ENCODE measurements around the gene SEC63.
"Not testable (repeated sequence)": the region's sequence is repeated elsewhere in the genome, so short reads cannot be mapped to it uniquely, and the experiment has no call there.

DNA sequence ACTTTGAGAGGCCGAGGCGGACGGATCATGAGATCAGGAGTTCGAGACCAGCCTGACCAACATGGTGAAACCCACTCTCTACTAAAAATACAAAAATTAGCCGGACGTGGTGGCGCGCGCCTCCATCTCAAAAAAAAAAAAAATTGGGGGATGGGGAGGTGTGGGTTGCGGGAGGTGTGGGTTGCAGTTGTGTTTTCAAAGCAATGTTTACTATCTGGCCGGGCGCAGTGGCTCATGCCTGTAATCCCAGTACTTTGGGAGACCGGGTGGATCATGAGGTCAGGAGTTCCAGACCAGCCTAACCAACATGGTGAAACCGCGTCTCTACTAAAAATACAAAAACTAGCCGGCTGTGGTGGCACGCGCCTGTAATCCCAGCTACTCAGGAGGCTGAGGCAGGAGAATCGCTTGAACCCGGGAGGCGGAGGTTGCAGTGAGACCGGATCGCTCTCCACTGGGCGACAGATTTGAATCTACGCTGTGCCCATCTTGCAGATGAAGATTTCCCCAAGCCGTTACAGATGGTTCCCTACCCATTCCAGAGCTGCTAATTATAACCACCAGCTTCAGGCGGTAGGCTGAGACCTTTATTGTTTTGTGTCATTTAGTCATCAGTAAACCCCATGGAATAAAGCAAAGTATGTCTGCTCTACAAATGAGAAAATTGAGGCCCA is 818 bp upstream of the SEC63 start:
- TF ChIP-seq POLR2AphosphoS5 (IDR thresholded peaks at IDR 0.05) = not testable (repeated sequence)
- TF ChIP-seq, protein P1, sequence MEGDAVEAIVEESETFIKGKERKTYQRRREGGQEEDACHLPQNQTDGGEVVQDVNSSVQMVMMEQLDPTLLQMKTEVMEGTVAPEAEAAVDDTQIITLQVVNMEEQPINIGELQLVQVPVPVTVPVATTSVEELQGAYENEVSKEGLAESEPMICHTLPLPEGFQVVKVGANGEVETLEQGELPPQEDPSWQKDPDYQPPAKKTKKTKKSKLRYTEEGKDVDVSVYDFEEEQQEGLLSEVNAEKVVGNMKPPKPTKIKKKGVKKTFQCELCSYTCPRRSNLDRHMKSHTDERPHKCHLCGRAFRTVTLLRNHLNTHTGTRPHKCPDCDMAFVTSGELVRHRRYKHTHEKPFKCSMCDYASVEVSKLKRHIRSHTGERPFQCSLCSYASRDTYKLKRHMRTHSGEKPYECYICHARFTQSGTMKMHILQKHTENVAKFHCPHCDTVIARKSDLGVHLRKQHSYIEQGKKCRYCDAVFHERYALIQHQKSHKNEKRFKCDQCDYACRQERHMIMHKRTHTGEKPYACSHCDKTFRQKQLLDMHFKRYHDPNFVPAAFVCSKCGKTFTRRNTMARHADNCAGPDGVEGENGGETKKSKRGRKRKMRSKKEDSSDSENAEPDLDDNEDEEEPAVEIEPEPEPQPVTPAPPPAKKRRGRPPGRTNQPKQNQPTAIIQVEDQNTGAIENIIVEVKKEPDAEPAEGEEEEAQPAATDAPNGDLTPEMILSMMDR (IDR thresholded peaks at IDR 0.05) = not testable (repeated sequence)

Data from esophagus muscularis mucosa (tissue), 3 donors.